VCaP (cell line): Measurements from ENCODE around the gene RTTN.

Experiments used
- H3K27ac ChIP-seq: fragments of 450-650 bp; 2 replicates; pipeline ENCODE4 v1.5.1; 2017
- TF ChIP-seq, protein P1 (sequence below): fragments of 450-650 bp; conservative IDR thresholded peaks from 2 replicates; pipeline ENCODE4 v1.5.1; 2017; ENCODE audit warnings: mild to moderate bottlenecking, moderate library complexity

The RTTN gene

DNA sequence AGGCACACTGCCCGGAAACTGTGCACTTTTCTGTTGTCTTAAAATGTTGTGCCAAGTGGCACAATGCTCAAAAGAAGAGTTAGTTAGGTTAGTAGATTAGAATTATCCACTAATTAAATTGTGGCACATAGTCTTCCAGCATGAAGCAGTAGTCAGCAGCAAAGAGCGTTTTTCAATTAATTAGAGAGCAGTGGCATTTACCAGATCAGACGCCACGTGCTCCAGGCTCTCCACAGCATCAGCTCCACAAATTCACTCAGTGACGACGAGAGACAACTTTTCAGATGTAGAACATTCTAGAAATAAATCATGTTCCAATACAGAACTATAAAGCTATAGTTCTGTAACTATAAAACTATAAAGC is 16.4 kb upstream of the RTTN start:
- no peak overlapping the region for H3K27ac ChIP-seq
- TF ChIP-seq, protein P1, sequence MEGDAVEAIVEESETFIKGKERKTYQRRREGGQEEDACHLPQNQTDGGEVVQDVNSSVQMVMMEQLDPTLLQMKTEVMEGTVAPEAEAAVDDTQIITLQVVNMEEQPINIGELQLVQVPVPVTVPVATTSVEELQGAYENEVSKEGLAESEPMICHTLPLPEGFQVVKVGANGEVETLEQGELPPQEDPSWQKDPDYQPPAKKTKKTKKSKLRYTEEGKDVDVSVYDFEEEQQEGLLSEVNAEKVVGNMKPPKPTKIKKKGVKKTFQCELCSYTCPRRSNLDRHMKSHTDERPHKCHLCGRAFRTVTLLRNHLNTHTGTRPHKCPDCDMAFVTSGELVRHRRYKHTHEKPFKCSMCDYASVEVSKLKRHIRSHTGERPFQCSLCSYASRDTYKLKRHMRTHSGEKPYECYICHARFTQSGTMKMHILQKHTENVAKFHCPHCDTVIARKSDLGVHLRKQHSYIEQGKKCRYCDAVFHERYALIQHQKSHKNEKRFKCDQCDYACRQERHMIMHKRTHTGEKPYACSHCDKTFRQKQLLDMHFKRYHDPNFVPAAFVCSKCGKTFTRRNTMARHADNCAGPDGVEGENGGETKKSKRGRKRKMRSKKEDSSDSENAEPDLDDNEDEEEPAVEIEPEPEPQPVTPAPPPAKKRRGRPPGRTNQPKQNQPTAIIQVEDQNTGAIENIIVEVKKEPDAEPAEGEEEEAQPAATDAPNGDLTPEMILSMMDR = no peak

DNA sequence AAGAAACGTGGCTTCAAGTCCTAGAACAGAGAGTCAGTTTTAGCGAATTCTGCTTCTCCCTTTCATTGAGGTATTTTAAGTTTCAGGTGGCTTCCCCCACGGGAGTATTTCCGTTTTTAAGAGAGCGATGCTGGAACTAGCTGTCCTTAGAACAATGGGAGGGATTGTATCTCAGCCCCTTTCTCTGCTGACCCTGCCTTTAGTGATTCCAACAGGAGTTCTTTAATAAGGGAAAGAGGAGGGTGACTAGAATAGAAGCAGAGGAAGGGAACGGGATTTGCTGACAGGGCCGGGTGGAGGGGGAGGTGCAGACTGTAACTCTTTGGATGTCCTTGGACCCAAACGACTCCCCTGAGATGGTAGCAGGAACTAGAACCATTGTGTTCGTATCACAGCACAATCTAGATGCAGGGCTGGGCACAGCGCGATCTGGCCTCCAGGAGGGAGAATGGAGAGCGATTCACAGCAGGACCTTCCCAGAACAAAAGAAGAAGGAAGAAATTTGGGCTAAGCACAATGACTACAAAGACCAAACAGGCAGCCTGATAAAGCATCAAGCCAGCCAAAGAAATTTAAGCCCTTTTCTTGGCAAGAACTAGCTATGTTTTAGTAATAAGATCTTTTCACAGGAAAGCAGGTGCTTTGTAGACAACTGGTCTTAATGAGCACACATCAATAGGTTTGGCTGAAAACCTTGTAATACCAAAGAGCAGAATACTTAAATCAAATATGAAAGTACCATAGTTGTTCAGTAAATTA is 15.8 kb upstream of the RTTN start:
- H3K27ac ChIP-seq = no peak overlapping the region
- TF ChIP-seq, protein P1 = no peak

DNA sequence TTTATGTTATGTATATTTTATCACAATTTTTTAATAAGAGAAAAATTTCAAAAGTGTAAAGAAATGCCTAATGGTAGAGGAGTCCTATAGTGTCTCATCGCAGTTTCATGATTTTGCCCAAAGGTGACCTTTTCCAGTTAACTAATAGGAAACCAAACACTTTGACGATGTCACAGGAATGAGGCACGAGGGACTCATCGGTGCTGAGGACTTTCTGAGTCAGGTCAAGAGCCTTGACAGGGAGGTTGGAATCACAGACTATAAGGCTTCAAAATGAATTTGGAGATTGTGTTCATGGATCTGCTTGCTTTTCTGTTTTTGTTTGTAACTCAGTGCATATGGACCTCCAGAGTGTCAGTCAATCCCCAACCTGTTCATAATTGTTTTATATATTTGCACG is 15.1 kb upstream of the RTTN start:
- no peak overlapping the region for H3K27ac ChIP-seq
- TF ChIP-seq, protein P1 = no peak

DNA sequence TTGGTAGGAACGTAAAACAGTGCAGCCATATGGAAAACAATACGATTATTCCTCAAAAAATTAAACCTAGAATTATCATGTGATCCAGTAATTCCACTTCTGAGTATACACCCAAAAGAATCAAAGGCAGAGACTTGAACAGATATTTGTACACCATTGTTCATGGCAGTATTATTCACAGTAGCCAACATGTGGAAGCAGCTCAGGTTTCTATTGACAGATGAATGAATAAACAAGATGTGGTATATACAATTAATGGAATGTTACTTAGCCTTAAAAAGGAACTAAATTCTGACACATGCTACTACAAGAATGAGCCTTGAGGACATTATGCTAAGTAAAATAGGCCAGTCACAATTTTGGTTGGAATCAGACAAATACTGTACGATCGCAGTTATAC is 14.2 kb upstream of the RTTN start:
- TF ChIP-seq, protein P1 = no peak
- no peak overlapping the region for H3K27ac ChIP-seq

DNA sequence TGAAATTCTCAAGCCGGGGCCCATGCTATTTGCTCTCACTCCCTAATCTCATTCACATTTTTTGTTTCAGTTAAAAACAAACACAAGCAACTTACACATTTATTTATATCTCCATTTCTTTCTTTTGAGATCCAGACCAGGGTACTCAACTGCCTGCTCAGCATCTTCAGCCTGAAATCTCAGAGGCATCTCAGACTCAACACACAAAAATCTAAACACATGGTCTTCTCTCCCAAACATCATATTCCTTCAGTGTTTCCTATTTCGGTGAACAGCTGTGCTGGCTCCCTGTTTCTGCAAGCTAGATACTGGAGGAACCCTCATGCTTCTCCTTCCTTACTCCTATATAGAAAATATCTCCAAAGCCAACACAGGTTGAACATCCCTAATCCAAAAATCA is 11.3 kb upstream of the RTTN start:
- no peak overlapping the region for H3K27ac ChIP-seq
- TF ChIP-seq, protein P1 = no peak

DNA sequence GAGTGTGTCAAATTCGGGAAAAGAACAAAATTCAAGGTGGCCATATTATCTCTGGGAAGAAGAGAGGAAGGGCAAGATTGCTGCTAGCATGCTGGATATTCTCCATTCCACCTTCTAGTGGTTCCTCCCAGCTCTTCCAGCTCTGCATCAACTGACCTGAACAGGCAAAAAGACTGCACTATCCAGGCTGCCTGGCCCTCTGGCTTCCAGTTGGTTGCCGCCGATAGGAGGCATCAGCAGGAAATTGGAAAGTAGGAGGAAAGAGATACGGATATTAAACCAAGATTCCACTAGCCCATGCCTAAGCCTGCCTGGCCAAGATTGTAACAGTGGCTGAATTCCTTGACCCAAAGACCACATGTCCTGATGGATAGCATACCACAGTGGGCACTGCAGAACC is 1.7 kb upstream of the RTTN start:
- H3K27ac ChIP-seq = no peak overlapping the region

DNA sequence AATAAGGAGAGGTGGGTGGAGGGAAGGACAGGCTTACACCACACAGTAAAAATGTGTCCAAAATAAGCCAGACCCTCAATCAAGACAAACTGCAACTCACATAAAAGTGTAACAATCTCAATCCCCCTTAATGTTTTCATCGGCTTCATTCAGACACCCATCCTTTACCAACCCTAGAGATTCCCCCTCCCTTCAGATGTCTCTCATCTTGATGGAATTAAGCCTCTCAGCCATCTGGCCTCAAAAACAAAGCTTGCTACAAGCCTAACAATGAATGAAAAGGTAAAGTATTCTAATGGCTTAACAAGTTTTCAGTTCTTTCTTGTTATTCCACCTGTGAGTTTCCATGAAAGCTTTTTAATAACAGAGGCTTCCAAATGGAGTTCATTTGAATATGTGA is 5.2 kb downstream of the RTTN start:
- no peak overlapping the region for H3K27ac ChIP-seq
- TF ChIP-seq, protein P1 = no peak

More for the DNA sequence above, 1.7 kb upstream of the RTTN start:
- TF ChIP-seq, protein P1 = no peak
